ENCODE results near the gene P4HA2. TPM values are rescaled to one million over a fixed set of nuclear protein-coding genes. Genes with fewer than 3 reads are reported as not detected.

P4HA2 gene
- total and polyA plus RNA-seq, 4 donors: 20.3 to 62.3 (median 37.2) TPM

DNA sequence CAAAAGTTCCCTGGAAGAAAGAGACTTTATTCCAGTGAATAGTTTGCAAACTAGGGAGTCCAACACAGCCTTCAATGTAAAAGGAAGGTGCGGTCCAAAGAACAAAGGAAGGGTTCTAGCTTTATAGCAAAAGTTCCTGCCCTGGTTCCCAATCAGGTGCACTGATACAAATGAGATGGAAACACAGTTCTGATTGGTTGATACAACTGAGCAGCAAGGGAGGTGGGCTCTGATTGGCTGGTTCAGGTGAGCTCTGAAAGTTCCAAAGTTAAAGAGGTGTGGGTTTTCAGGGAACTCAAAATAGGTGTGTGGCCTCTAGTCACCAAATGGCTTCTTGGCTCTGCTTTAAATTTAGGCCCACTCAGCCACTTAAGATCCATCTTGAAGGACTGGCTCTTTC, 43.1 kb downstream of the P4HA2 start:
- WGBS, 2 donors: 99 to 100% methylated on average over 1 of the region's 1 CpG
- no peak for DNase-seq

DNA sequence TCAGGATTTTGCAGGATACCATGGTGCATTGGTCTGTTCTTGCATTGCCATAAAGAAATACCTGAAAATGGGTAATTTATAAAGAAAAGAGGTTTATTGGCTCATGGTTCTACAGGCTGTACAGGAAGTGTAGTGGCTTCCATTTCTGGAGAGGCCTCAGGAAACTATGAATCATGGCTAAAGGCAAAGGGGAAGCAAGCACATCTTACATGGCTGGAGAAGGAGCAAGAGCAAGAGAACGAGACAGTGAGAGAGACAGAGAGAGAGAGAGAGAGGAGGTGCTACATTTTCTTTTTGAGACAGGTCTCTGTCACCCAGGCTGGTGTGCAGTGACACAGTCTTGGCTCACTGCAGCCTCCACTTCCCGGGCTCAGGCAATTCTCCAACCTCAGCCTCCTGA, 43.9 kb downstream of the P4HA2 start:
- Histone ChIP-seq H3K4me1 (ENCODE audit: control insufficient read depth in 5 of 5, insufficient read depth in 5 of 5, low read length in 5 of 5) (peaks cover 0 to 8% (median 3%) of the 10 kb centered on the region in 5 donors), H3K9ac (ENCODE audit: insufficient read depth in 1 of 2, low read length in 2 of 2) (no peak overlapping the region), H3K36me3 (ENCODE audit: control insufficient read depth in 4 of 4, insufficient read depth in 4 of 4, low read length in 4 of 4) (peaks cover 0 to 3% (median 0%) of the 10 kb centered on the region in 4 donors), H3K27ac (ENCODE audit: low read depth in 1 of 2, low read length in 1 of 2) (no peak overlapping the region), H3K4me3 (no peak overlapping the region), H3K9me3 (ENCODE audit: control insufficient read depth in 4 of 4, insufficient read depth in 3 of 4, low read length in 3 of 4) (no peaks in the 10 kb centered on the region), H3K27me3 (ENCODE audit: control insufficient read depth in 3 of 3, insufficient read depth in 3 of 3, low read length in 2 of 3) (no peaks in the 10 kb centered on the region)
- DNase-seq (no peak), ATAC-seq (ENCODE audit: insufficient read depth, low FRiP score) (no peak)
- 85 to 96% methylated on average over 2 of the region's 2 CpGs for WGBS, 2 donors
- TF ChIP-seq, protein P1, sequence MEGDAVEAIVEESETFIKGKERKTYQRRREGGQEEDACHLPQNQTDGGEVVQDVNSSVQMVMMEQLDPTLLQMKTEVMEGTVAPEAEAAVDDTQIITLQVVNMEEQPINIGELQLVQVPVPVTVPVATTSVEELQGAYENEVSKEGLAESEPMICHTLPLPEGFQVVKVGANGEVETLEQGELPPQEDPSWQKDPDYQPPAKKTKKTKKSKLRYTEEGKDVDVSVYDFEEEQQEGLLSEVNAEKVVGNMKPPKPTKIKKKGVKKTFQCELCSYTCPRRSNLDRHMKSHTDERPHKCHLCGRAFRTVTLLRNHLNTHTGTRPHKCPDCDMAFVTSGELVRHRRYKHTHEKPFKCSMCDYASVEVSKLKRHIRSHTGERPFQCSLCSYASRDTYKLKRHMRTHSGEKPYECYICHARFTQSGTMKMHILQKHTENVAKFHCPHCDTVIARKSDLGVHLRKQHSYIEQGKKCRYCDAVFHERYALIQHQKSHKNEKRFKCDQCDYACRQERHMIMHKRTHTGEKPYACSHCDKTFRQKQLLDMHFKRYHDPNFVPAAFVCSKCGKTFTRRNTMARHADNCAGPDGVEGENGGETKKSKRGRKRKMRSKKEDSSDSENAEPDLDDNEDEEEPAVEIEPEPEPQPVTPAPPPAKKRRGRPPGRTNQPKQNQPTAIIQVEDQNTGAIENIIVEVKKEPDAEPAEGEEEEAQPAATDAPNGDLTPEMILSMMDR (IDR thresholded peaks at IDR 0.05; ENCODE audit: control extremely low read depth, extremely low read depth): no peak

More for the DNA sequence above, 43.1 kb downstream of the P4HA2 start:
- Histone ChIP-seq H3K9ac (ENCODE audit: insufficient read depth in 1 of 2, low read length in 2 of 2) (no peak overlapping the region), H3K4me1 (ENCODE audit: control insufficient read depth in 5 of 5, insufficient read depth in 5 of 5, low read length in 5 of 5) (peaks cover 0 to 8% (median 3%) of the 10 kb centered on the region in 5 donors), H3K36me3 (ENCODE audit: control insufficient read depth in 4 of 4, insufficient read depth in 4 of 4, low read length in 4 of 4) (peaks cover 0 to 3% (median 0%) of the 10 kb centered on the region in 4 donors), H3K4me3 (no peak overlapping the region), H3K27me3 (ENCODE audit: control insufficient read depth in 3 of 3, insufficient read depth in 3 of 3, low read length in 2 of 3) (no peaks in the 10 kb centered on the region), H3K9me3 (ENCODE audit: control insufficient read depth in 4 of 4, insufficient read depth in 3 of 4, low read length in 3 of 4) (no peaks in the 10 kb centered on the region), H3K27ac (ENCODE audit: low read depth in 1 of 2, low read length in 1 of 2) (no peak overlapping the region)
- TF ChIP-seq, protein P1 (IDR thresholded peaks at IDR 0.05; ENCODE audit: control extremely low read depth, extremely low read depth): no peak
- ATAC-seq (ENCODE audit: insufficient read depth, low FRiP score): no peak

DNA sequence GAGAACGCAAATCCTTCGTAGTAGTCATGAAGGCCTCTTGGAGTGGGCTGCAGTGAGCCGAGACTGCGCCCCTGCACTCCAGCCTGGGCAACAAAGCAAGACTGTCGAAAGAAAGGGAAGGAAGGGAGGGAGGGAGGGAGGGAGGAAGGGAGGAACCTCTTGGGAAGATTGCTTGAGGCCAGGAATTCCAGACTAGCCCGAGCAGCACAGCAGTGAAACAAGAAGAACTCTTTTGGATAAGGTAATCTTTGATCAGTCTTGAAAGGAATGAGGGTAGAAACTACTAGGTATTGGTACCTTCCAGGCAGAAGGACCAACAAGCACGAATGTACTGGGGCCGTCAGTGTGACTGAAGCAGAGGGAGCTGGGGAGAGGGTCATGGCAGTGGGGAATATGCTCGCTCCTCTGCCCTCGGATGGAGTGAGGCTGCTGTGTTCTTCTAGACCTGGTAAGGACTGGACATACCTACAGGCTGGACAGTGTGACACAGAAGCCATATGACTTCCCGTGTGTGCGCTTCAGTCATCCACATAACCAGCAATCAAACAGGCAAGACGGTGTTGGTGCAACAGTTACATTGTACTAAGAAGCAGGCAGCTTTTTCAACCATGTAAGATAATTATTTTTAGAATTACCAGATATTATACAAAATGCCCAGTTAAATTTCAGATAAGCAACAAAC, 45.2 kb downstream of the P4HA2 start:
- Histone ChIP-seq H3K9me3 (ENCODE audit: control insufficient read depth in 4 of 4, insufficient read depth in 3 of 4, low read length in 3 of 4) (no peaks in the 10 kb centered on the region), H3K4me1 (ENCODE audit: control insufficient read depth in 5 of 5, insufficient read depth in 5 of 5, low read length in 5 of 5) (peaks cover 0 to 8% (median 3%) of the 10 kb centered on the region in 5 donors), H3K27ac (ENCODE audit: low read depth in 1 of 2, low read length in 1 of 2) (no peak overlapping the region), H3K27me3 (ENCODE audit: control insufficient read depth in 3 of 3, insufficient read depth in 3 of 3, low read length in 2 of 3) (no peaks in the 10 kb centered on the region), H3K4me3 (no peak overlapping the region), H3K9ac (ENCODE audit: insufficient read depth in 1 of 2, low read length in 2 of 2) (no peak overlapping the region), H3K36me3 (ENCODE audit: control insufficient read depth in 4 of 4, insufficient read depth in 4 of 4, low read length in 4 of 4) (peaks cover 0 to 3% (median 0%) of the 10 kb centered on the region in 4 donors)
- WGBS, 2 donors: 76 to 80% methylated on average over 13 of the region's 13 CpGs
- TF ChIP-seq, protein P1 (IDR thresholded peaks at IDR 0.05; ENCODE audit: control extremely low read depth, extremely low read depth): no peak
- ATAC-seq (ENCODE audit: insufficient read depth, low FRiP score) (no peak), DNase-seq (no peak)
